Testis (tissue), 2 donors: ENCODE results near the gene CRELD1.

Experiments used
- POLR2A ChIP-seq: fragments of 450-650 bp; IDR thresholded peaks from one replicate; pipeline ENCODE4 v1.6.1; 2017; ENCODE audit warnings: antibody characterized with exemption, mild to moderate bottlenecking, moderate library complexity
- TF ChIP-seq, protein P1 (sequence below), 3 experiments: fragments of 450-650 bp in 2 of 3; fragments of 200-600 bp in 1 of 3; sonication (generic) in 1 of 3; IDR thresholded peaks; one replicate each; pipeline ENCODE4 v1.5.1; 2016 to 2019; ENCODE audit warnings: antibody characterized with exemption in 3 of 3, mild to moderate bottlenecking in 2 of 3, moderate library complexity in 1 of 3

DNA sequence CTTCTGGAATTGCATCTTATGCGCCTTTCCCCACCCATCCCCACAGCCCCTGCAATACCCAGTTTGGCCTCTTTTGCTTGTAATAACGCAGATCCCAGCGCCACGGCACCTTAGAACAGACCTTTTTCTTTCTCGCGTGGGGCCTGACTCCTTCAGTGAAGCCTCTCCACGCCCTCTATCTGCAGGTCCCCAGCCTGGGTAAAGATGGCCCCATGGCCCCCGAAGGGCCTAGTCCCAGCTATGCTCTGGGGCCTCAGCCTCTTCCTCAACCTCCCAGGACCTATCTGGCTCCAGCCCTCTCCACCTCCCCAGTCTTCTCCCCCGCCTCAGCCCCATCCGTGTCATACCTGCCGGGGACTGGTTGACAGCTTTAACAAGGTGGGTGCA lies 594 bp downstream of the CRELD1 start:
- no peak for TF ChIP-seq POLR2A
- TF ChIP-seq, protein P1, sequence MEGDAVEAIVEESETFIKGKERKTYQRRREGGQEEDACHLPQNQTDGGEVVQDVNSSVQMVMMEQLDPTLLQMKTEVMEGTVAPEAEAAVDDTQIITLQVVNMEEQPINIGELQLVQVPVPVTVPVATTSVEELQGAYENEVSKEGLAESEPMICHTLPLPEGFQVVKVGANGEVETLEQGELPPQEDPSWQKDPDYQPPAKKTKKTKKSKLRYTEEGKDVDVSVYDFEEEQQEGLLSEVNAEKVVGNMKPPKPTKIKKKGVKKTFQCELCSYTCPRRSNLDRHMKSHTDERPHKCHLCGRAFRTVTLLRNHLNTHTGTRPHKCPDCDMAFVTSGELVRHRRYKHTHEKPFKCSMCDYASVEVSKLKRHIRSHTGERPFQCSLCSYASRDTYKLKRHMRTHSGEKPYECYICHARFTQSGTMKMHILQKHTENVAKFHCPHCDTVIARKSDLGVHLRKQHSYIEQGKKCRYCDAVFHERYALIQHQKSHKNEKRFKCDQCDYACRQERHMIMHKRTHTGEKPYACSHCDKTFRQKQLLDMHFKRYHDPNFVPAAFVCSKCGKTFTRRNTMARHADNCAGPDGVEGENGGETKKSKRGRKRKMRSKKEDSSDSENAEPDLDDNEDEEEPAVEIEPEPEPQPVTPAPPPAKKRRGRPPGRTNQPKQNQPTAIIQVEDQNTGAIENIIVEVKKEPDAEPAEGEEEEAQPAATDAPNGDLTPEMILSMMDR (IDR thresholded peaks at IDR 0.05) = peak in 1 of 3 experiments; percentile 13
